ES-I3 (cell line): ENCODE data around the gene ZNF254.
"Not testable (repeated sequence)": the region's sequence is repeated elsewhere in the genome, so short reads cannot be mapped to it uniquely, and the experiment has no call there.

Experiments
- H3K36me3 ChIP-seq: 2 replicates; pipeline ENCODE4 v1.6.1; 2013; ENCODE audit warnings: mild to moderate bottlenecking, low read length, control low read depth, moderate library complexity; ENCODE audit not compliant: insufficient read depth
- H3K4me1 ChIP-seq: 2 replicates; pipeline ENCODE4 v1.6.1; 2013; ENCODE audit warnings: mild to moderate bottlenecking, control low read depth, low read length; ENCODE audit not compliant: insufficient read depth
- H3K9ac ChIP-seq: 2 replicates; pipeline ENCODE4 v1.6.1; 2013; ENCODE audit warnings: low read depth, mild to moderate bottlenecking, low read length, moderate library complexity
- H3K9me3 ChIP-seq: 2 replicates; pipeline ENCODE4 v1.6.1; 2013; ENCODE audit warnings: mild to moderate bottlenecking, low read length, moderate library complexity; ENCODE audit not compliant: control insufficient read depth, insufficient read depth

Gene ZNF254

GRCh38 chr19:24099829-24100228 lies 12.8 kb downstream of the ZNF254 start:
- no peak overlapping the region for H3K9ac ChIP-seq
- no peaks in the 10 kb centered on the region for H3K9me3 ChIP-seq
- H3K36me3 ChIP-seq, result no peaks in the 10 kb centered on the region; the same call in 1 of the 2 replicates
- H3K4me1 ChIP-seq, result no peaks in the 10 kb centered on the region

- H3K36me3 ChIP-seq, H3K4me1 ChIP-seq, H3K9me3 ChIP-seq: not testable (repeated sequence)
Measured at GRCh38 chr19:24100597-24100996, 13.6 kb downstream of the ZNF254 start.

GRCh38 chr19:24101459-24102115 lies 14.6 kb downstream of the ZNF254 start:
- Histone ChIP-seq H3K36me3 (no peaks in the 10 kb centered on the region; the same call in 1 of the 2 replicates), H3K9me3 (no peaks in the 10 kb centered on the region), H3K9ac (no peak overlapping the region), H3K4me1 (no peaks in the 10 kb centered on the region)

More at GRCh38 chr19:24100597-24100996, 13.6 kb downstream of the ZNF254 start:
- H3K9ac ChIP-seq, result not testable (repeated sequence)

- Histone ChIP-seq H3K9ac (no peak overlapping the region), H3K4me1 (no peaks in the 10 kb centered on the region), H3K36me3 (peaks cover 3% of the 10 kb centered on the region), H3K9me3 (peaks cover 7% of the 10 kb centered on the region; the same call in 1 of the 2 replicates)
Measured at GRCh38 chr19:24127601-24128000, 40.6 kb downstream of the ZNF254 start.

- H3K4me1 ChIP-seq, result no peaks in the 10 kb centered on the region
- no peaks in the 10 kb centered on the region; the same call in 1 of the 2 replicates for H3K9me3 ChIP-seq
- H3K36me3 ChIP-seq, result no peaks in the 10 kb centered on the region
- no peak overlapping the region for H3K9ac ChIP-seq
Measured at GRCh38 chr19:24140099-24140498, 53.1 kb downstream of the ZNF254 start.

- Histone ChIP-seq H3K9ac (no peak overlapping the region), H3K4me1 (no peaks in the 10 kb centered on the region), H3K36me3 (no peaks in the 10 kb centered on the region), H3K9me3 (no peaks in the 10 kb centered on the region; the same call in 1 of the 2 replicates)
Measured at GRCh38 chr19:24140591-24140990, 53.6 kb downstream of the ZNF254 start.

GRCh38 chr19:24141612-24142011 lies 54.6 kb downstream of the ZNF254 start:
- H3K4me1 ChIP-seq, result no peaks in the 10 kb centered on the region
- H3K9me3 ChIP-seq, result no peaks in the 10 kb centered on the region; the same call in 1 of the 2 replicates
- H3K36me3 ChIP-seq, result no peaks in the 10 kb centered on the region
- H3K9ac ChIP-seq, result no peak overlapping the region

GRCh38 chr19:24142771-24143170 lies 55.8 kb downstream of the ZNF254 start:
- H3K9me3 ChIP-seq, result no peaks in the 10 kb centered on the region; the same call in 1 of the 2 replicates
- no peaks in the 10 kb centered on the region for H3K4me1 ChIP-seq
- no peaks in the 10 kb centered on the region for H3K36me3 ChIP-seq
- H3K9ac ChIP-seq, result no peak overlapping the region

- Histone ChIP-seq H3K4me1 (no peaks in the 10 kb centered on the region), H3K36me3 (no peaks in the 10 kb centered on the region), H3K9me3 (no peaks in the 10 kb centered on the region), H3K9ac (no peak overlapping the region)
Measured at GRCh38 chr19:24159707-24160106, 72.7 kb downstream of the ZNF254 start.

GRCh38 chr19:24166055-24166454 lies 79.1 kb downstream of the ZNF254 start:
- Histone ChIP-seq H3K4me1 (no peaks in the 10 kb centered on the region), H3K9ac (no peak overlapping the region), H3K9me3 (no peaks in the 10 kb centered on the region), H3K36me3 (no peaks in the 10 kb centered on the region)

GRCh38 chr19:24173882-24174281 lies 86.9 kb downstream of the ZNF254 start:
- Histone ChIP-seq H3K9ac (no peak overlapping the region), H3K9me3 (no peaks in the 10 kb centered on the region), H3K4me1 (no peaks in the 10 kb centered on the region), H3K36me3 (no peaks in the 10 kb centered on the region)

- no peaks in the 10 kb centered on the region for H3K9me3 ChIP-seq
- no peaks in the 10 kb centered on the region for H3K36me3 ChIP-seq
Measured at GRCh38 chr19:24177686-24178085, 90.7 kb downstream of the ZNF254 start.

GRCh38 chr19:24178207-24178606 lies 91.2 kb downstream of the ZNF254 start:
- Histone ChIP-seq H3K9me3 (no peaks in the 10 kb centered on the region), H3K9ac (no peak overlapping the region), H3K36me3 (no peaks in the 10 kb centered on the region), H3K4me1 (no peaks in the 10 kb centered on the region)

More at GRCh38 chr19:24177686-24178085, 90.7 kb downstream of the ZNF254 start:
- Histone ChIP-seq H3K4me1 (no peaks in the 10 kb centered on the region), H3K9ac (no peak overlapping the region)
